ENCODE data around the gene CMIP. TPM values are rescaled to one million over a fixed set of nuclear protein-coding genes. Genes with fewer than 3 reads are reported as not detected.

CMIP gene
- total RNA-seq, 1 experiment from 2014 or later: 68.0 TPM

DNA sequence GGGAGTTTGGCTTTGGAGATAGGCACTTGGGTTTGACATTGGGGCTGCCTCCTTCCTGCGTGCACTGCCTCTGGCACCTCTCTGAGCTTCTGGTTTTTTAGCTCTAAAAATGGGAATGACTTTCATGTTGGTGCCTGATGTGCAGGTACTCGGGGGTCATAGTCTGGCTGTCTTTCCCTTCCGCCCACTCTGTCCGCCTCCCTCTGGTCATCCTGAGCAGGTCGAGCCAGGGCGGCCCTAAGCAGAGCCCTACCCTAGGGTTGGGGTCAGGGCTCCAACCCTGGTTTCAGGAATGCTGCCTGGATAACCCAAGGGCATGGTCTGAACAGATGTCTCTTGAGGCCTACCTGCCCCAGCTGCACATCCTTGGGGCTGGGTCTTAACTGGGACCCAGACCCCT lies 64.8 kb downstream of the CMIP start:
- POLR2A ChIA-PET: no interaction called here
- peaks cover 31% of the 10 kb centered on the region for H3K4me1 ChIP-seq
- H3K27me3 Mint-ChIP-seq (ENCODE audit: insufficient read depth, unreplicated experiment): no peaks in the 10 kb centered on the region

DNA sequence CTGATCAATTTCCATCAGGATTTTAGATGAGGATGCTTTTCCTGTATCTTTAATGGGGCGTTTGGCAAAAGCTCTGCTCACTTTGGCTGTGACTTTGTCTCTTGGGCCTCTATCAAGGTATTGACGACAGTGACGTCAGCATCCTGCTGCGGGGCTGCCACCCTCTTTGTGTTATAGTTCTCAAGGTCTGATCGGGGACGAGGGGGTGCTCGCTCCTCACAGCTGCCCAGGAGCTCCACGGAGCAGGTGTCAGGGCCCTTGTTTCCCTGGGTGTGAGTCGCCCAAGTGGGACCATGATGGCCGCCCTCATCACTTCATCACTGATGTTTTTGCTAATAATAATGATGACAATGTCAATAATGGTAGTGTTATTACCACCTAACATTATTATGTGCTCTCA lies 65.4 kb downstream of the CMIP start:
- DNase-seq: no peak
- no peaks in the 10 kb centered on the region for H3K27me3 Mint-ChIP-seq (ENCODE audit: insufficient read depth, unreplicated experiment)
- H3K9me3 Mint-ChIP-seq (ENCODE audit: unreplicated experiment): no peaks in the 10 kb centered on the region
- H3K4me1 Mint-ChIP-seq (ENCODE audit: low read depth, unreplicated experiment): peaks cover 17% of the 10 kb centered on the region
- TF ChIP-seq, protein P1, sequence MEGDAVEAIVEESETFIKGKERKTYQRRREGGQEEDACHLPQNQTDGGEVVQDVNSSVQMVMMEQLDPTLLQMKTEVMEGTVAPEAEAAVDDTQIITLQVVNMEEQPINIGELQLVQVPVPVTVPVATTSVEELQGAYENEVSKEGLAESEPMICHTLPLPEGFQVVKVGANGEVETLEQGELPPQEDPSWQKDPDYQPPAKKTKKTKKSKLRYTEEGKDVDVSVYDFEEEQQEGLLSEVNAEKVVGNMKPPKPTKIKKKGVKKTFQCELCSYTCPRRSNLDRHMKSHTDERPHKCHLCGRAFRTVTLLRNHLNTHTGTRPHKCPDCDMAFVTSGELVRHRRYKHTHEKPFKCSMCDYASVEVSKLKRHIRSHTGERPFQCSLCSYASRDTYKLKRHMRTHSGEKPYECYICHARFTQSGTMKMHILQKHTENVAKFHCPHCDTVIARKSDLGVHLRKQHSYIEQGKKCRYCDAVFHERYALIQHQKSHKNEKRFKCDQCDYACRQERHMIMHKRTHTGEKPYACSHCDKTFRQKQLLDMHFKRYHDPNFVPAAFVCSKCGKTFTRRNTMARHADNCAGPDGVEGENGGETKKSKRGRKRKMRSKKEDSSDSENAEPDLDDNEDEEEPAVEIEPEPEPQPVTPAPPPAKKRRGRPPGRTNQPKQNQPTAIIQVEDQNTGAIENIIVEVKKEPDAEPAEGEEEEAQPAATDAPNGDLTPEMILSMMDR (IDR thresholded peaks at IDR 0.05; ENCODE audit: insufficient read depth in 1 of 2, low read depth in 1 of 2, low read length in 1 of 2, severe bottlenecking in 1 of 2, unreplicated experiment in 1 of 2): no peak
- no TSS peak for BruUV-seq (replicated peaks)
- H3K4me3 ChIP-seq (ENCODE audit: low read depth, low read length): no peak overlapping the region
- no peaks in the 10 kb centered on the region for H3K9me3 ChIP-seq
- no peaks in the 10 kb centered on the region for H3K27me3 ChIP-seq (replicated peaks; ENCODE audit: control insufficient read depth, insufficient read depth, low read length)
- H3K36me3 Mint-ChIP-seq (ENCODE audit: insufficient read depth, unreplicated experiment): peaks cover 30% of the 10 kb centered on the region
- CTCF ChIA-PET: no interaction called here
- intact Hi-C loops (cut with micrococcal nuclease; ENCODE audit: unreplicated experiment): loop anchor here (5.0 kb wide), 1 partner anchor 63 kb away; no protein-coding TSS in a partner anchor
- peaks cover 4% of the 10 kb centered on the region; the same call in 1 of the 2 replicates for H3K36me3 ChIP-seq (ENCODE audit: control insufficient read depth, insufficient read depth, low read length)
- H3K4me1 ChIP-seq: peaks cover 34% of the 10 kb centered on the region
- H3K27ac Mint-ChIP-seq (ENCODE audit: unreplicated experiment): no peak overlapping the region
- no peak overlapping the region for H3K4me3 Mint-ChIP-seq (ENCODE audit: unreplicated experiment)
- POLR2A ChIA-PET: no interaction called here

More for the DNA sequence above, 64.8 kb downstream of the CMIP start:
- Mint-ChIP-seq H3K4me1 (ENCODE audit: low read depth, unreplicated experiment) (peaks cover 17% of the 10 kb centered on the region), H3K4me3 (ENCODE audit: unreplicated experiment) (no peak overlapping the region), H3K9me3 (ENCODE audit: unreplicated experiment) (no peaks in the 10 kb centered on the region), H3K36me3 (ENCODE audit: insufficient read depth, unreplicated experiment) (peaks cover 30% of the 10 kb centered on the region), H3K27ac (ENCODE audit: unreplicated experiment) (no peak overlapping the region)
- Histone ChIP-seq H3K9me3 (no peaks in the 10 kb centered on the region), H3K27me3 (replicated peaks; ENCODE audit: control insufficient read depth, insufficient read depth, low read length) (no peaks in the 10 kb centered on the region), H3K4me3 (ENCODE audit: low read depth, low read length) (no peak overlapping the region), H3K36me3 (ENCODE audit: control insufficient read depth, insufficient read depth, low read length) (peaks cover 2% of the 10 kb centered on the region; the same call in 1 of the 2 replicates)
- CTCF ChIA-PET: no interaction called here
- no TSS peak for BruUV-seq (replicated peaks)
- TF ChIP-seq, protein P1 (IDR thresholded peaks at IDR 0.05; ENCODE audit: insufficient read depth in 1 of 2, low read depth in 1 of 2, low read length in 1 of 2, severe bottlenecking in 1 of 2, unreplicated experiment in 1 of 2): no peak
- intact Hi-C loops (cut with micrococcal nuclease; ENCODE audit: unreplicated experiment): no loop called here
- no peak for DNase-seq

DNA sequence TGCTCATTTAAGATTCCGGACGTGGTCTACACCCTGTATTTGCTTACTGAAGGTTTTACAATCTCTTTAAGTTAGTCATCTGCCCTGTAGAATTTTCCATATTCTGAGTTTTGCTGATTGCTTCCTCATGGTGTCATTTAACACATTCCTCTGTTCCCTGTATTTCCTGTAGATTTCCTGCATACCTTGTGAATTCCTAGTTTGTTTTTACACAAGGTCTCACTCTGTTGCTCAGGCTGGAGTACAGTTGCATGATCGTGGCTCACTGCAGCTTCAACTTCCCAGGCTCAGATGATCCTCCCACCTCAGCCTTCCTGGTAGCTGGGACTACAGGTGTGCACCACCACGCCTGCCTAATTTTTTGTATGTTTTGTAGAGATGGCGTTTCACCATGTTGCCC lies 66.8 kb downstream of the CMIP start:
- no peaks in the 10 kb centered on the region for H3K27me3 Mint-ChIP-seq (ENCODE audit: insufficient read depth, unreplicated experiment)
- Histone ChIP-seq H3K27me3 (replicated peaks; ENCODE audit: control insufficient read depth, insufficient read depth, low read length) (no peaks in the 10 kb centered on the region), H3K4me1 (peaks cover 34% of the 10 kb centered on the region), H3K4me3 (ENCODE audit: low read depth, low read length) (no peak overlapping the region), H3K9me3 (no peaks in the 10 kb centered on the region), H3K36me3 (ENCODE audit: control insufficient read depth, insufficient read depth, low read length) (peaks cover 4% of the 10 kb centered on the region; the same call in 1 of the 2 replicates)
- BruUV-seq (replicated peaks): no TSS peak
- TF ChIP-seq, protein P1 (IDR thresholded peaks at IDR 0.05; ENCODE audit: insufficient read depth in 1 of 2, low read depth in 1 of 2, low read length in 1 of 2, severe bottlenecking in 1 of 2, unreplicated experiment in 1 of 2): no peak
- peaks cover 32% of the 10 kb centered on the region for H3K36me3 Mint-ChIP-seq (ENCODE audit: insufficient read depth, unreplicated experiment)
- H3K9me3 Mint-ChIP-seq (ENCODE audit: unreplicated experiment): no peaks in the 10 kb centered on the region
- no peak for DNase-seq
- POLR2A ChIA-PET: no interaction called here
- no peak overlapping the region for H3K4me3 Mint-ChIP-seq (ENCODE audit: unreplicated experiment)
- peak overlapping the region; percentile 2 for H3K27ac Mint-ChIP-seq (ENCODE audit: unreplicated experiment)
- CTCF ChIA-PET: no interaction called here
- H3K4me1 Mint-ChIP-seq (ENCODE audit: low read depth, unreplicated experiment): peaks cover 20% of the 10 kb centered on the region
- intact Hi-C loops (cut with micrococcal nuclease; ENCODE audit: unreplicated experiment): loop anchor here (5.0 kb wide), 1 partner anchor 64 kb away; no protein-coding TSS in a partner anchor
